ENCODE data around the gene SPRY4. TPM values are rescaled to one million over a fixed set of nuclear protein-coding genes. Genes with fewer than 3 reads are reported as not detected.

The SPRY4 gene
- total and polyA plus RNA-seq, 2 of the 13 experiments (the other 11 are each of a cell fraction or from before 2014, with no cell fraction given): 8.9 to 17.8 TPM

GRCh38 chr5:142353071-142353472 lies 28.3 kb upstream of the SPRY4 start (continued):
- TF ChIP-seq ATF6 (CRISPR knock-in tag; conservative IDR thresholded peaks at IDR 0.05) (no peak), ZNF773 (CRISPR knock-in tag; IDR thresholded peaks at IDR 0.05; ENCODE audit: borderline replicate concordance) (no peak), GATA4 (IDR thresholded peaks at IDR 0.05; ENCODE audit: borderline replicate concordance, low read depth) (no peak), ZFP62 (CRISPR knock-in tag; IDR thresholded peaks at IDR 0.05) (no peak), BRCA1 (CRISPR knock-in tag; IDR thresholded peaks at IDR 0.05) (no peak), IRF9 (CRISPR knock-in tag; IDR thresholded peaks at IDR 0.05; ENCODE audit: borderline replicate concordance) (no peak), MATR3 (CRISPR knock-in tag; IDR thresholded peaks at IDR 0.05) (no peak), DZIP1 (CRISPR knock-in tag; IDR thresholded peaks at IDR 0.05) (no peak), HNRNPH1 (optimal IDR thresholded peaks at IDR 0.05; ENCODE audit: low read depth, low read length) (no peak), ZNF205 (CRISPR knock-in tag; IDR thresholded peaks at IDR 0.05) (peak; percentile 54; the same call in 1 of the 2 replicates), ZNF552 (CRISPR knock-in tag; IDR thresholded peaks at IDR 0.05; ENCODE audit: borderline replicate concordance) (no peak), HIC2 (CRISPR knock-in tag; IDR thresholded peaks at IDR 0.05; ENCODE audit: low read depth) (peak; percentile 75), SRSF4 (IDR thresholded peaks at IDR 0.05; ENCODE audit: low read depth, low read length, poor library complexity, severe bottlenecking) (no peak), SOX5 (CRISPR knock-in tag; IDR thresholded peaks at IDR 0.05; ENCODE audit: borderline replicate concordance) (peak; percentile 79), ZBTB25 (CRISPR knock-in tag; IDR thresholded peaks at IDR 0.05) (no peak), RBFOX2 (IDR thresholded peaks at IDR 0.05; ENCODE audit: low read depth, low read length) (peak; percentile 41), RFXANK (CRISPR knock-in tag; IDR thresholded peaks at IDR 0.05) (no peak), PREB (CRISPR knock-in tag; IDR thresholded peaks at IDR 0.05) (no peak), ARNT2 (CRISPR knock-in tag; IDR thresholded peaks at IDR 0.05; ENCODE audit: low read depth) (no peak)

Measured in HepG2 (cell line).